Fibroblast of villous mesenchyme (primary cell): ENCODE measurements around the gene SSUH2. TPM values are rescaled to one million over a fixed set of nuclear protein-coding genes. Genes with fewer than 3 reads are reported as not detected.

Experiments
- DNase-seq: peaks from one replicate; pipeline ENCODE4 v3.0.0-alpha.2; 2010; ENCODE audit warnings: low read depth
- H3K4me3 ChIP-seq: 2 replicates; pipeline ENCODE4 v1.5.1; 2011; ENCODE audit warnings: low read depth, mild to moderate bottlenecking, low read length
- CTCF ChIP-seq: IDR thresholded peaks from 2 replicates; pipeline ENCODE4 v1.5.1; 2012; ENCODE audit warnings: low read depth, mild to moderate bottlenecking, low read length; ENCODE audit not compliant: insufficient read depth
- total RNA-seq: library from RNA; depleted of rRNA; stranded (reverse); fragments of >200 nt; gene quantifications from 2 replicates; pipeline ENCODE4 v1.2.3, GENCODE V29; 2012

The SSUH2 gene
- total RNA-seq, 1 donor, result not detected

- no peak overlapping the region for H3K4me3 ChIP-seq
- no peak for DNase-seq
- TF ChIP-seq CTCF, result no peak
Observed at GRCh38 chr3:8635631-8636030, 9.0 kb downstream of the SSUH2 start.

GRCh38 chr3:8635125-8635524 lies 9.5 kb downstream of the SSUH2 start:
- no peak overlapping the region for H3K4me3 ChIP-seq
- DNase-seq, result no peak
- no peak for TF ChIP-seq CTCF

GRCh38 chr3:8632402-8633237 lies 12.0 kb downstream of the SSUH2 start:
- DNase-seq, result no peak
- TF ChIP-seq CTCF, result no peak
- H3K4me3 ChIP-seq, result no peak overlapping the region

DNA sequence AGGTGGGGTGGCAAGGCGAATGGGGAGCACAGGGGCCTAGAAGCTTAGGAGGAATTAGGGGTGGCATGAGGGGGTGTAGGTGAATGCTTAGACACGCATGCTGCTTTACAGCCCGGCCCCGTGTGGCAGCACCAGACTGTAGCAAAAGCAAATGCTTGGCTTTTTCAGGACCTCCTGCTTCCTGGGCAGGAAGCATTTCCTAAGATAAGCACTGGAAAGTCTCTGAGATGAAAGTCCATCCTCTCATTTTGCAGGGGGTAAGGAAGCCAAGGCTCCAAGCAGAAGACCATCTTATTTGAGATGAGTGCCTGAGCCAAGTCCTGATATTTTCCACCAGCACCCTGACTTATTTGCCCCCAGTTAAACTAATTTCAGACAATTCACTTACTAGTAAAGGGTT lies 12.9 kb downstream of the SSUH2 start:
- no peak for TF ChIP-seq CTCF
- H3K4me3 ChIP-seq, result no peak overlapping the region
- DNase-seq, result no peak

GRCh38 chr3:8629151-8630021 lies 15.2 kb downstream of the SSUH2 start:
- peak; percentile 82 for DNase-seq
- H3K4me3 ChIP-seq, result no peak overlapping the region
- no peak for TF ChIP-seq CTCF

GRCh38 chr3:8627949-8628348 lies 16.6 kb downstream of the SSUH2 start:
- no peak overlapping the region for H3K4me3 ChIP-seq
- TF ChIP-seq CTCF, result no peak
- DNase-seq, result no peak
